ENCODE results near the gene TMEM39B.
"Not testable (repeated sequence)": the region's sequence is repeated elsewhere in the genome, so short reads cannot be mapped to it uniquely, and the experiment has no call there.

TMEM39B gene

DNA sequence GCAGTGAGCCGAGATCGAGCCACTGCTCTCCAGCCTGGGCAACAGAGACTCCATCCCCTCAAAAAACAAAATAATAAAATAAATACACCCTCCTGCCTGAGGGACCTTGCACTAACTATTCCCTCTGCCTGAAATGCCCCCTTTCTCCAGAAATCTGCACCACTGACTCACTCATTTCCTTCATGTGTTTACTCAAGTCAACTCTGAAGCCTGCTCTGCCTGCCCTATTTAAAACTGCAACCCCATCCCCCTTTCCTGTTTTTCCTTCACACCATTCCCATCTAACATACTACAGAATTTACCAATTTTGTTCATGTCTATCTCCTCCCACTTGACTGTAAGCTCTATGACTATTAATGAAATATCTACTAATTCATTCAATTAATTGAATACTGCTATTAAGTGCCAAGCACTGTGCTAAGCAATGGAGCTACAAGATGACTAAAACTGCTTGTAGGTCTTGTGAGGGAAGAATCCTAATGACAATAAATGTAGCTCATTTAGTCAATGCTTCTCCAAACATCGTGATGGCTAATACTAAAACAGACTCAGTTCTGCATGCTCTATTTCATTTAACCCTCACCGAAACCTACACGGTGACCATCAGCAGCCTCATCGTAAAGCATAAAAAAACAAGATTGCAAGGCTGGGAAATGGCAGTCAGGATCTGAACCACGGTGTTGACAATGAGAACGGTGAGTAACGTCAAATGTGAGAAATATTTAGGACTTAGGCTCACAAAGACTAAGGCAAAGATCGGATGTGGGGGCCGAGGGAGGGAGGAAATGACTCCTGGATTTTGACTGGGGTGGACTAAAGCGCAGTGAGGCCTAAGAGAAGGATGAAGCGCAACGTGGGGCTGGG is 749 bp upstream of the TMEM39B start:
- DNase-seq (ENCODE audit: low read depth) = peak; percentile 55

DNA sequence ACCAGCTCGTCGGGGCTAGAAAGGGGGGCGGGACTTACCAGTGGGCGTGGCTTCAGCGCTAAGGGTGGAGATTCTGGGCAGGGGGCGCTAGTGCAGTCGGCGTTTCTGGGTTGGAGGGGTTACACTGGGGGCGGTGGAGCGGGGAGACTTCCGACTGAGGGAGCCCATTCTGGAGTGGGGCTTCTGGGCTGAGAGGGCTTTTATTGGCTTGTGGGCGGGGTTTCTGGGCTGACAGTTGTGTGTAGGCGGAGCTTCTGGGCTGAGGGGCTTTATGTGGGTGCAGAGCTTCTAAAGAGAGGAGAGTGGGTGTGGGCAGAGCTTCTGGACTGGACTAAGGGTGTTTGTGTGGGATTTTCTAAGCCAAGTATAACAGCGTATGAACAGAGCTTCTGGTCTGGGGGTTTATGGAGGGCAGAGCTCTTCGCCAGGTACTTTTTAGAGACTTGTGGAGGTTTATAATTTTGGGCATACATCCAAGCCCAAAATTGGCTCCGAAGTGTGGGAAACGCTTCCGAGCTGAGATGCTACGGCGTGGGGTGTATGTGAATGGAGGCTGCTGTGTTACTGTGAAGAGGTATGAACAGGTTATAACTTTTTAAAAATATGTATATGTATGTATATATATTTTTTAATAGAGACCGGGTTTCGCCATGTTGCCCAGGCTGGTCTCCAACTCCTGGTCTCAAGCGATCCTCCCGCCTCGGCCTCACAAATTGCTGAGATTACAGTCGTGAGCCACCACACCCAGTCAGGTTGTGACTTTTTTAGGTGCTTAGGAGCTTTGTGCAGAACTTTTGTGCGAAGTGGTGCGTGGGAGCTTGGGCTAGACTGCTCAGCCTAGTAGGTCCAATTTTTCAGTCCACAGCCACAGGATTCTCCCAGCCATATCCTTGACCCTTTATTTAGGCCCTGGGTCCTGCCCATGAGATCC is 825 bp downstream of the TMEM39B start:
- DNase-seq (ENCODE audit: low read depth) = no peak

DNA sequence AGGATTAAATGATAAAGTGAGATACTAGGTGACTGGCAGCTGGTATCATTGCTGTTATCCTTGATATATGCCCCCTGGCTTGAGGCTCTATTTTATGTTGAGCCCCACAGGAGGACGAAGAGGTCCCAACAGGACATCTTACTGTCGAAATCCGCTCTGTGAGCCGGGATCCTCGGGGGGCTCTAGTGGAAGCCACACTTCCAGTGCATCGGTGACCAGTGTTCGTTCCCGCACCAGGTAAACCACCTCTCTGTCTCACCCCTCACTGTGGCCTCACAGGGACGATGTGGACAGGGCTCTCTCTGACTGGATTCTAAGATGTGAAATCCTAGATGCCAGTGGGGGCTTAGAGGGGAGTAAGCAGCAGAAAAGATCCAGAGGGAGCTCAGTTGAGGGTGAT is 2.1 kb downstream of the TMEM39B start:
- no peak for DNase-seq (ENCODE audit: low read depth)

DNA sequence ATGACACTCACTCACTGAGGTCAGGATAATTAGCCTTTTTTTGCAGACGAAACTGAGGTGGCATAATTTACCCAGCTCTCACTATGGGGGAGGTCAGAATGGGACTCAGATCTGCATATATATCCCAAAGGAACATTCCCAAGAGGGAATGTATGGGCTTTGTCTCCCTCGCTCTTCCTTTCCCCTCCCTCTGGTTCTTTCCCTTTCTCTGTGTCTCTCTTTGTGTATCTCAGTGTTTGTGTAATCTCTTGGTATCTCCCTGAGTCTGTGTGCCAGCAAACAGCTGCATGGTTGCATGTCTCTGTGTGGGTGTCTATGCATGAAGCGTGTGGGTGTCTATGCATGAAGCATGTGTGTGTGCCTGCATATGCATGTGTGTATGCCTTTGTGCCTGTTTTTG is 4.7 kb downstream of the TMEM39B start:
- DNase-seq (ENCODE audit: low read depth) = no peak

DNA sequence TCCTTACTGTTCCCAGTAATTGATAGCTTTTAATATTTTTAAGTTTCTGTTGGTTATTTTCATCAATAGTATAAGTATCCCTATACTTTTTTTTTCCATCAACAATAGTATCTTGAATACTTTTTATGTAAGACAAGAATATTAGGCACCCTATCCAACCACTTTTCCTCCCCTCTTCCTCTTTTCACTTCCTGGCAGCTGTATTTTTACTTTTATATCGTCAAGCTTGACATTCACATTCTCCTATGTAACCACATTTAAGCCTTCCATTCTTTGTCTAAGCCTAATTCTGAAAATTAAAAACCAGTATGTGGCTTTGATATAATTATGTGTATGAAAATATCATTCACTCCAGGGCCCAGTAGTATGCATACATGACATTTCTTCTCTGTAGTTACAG is 9.3 kb downstream of the TMEM39B start:
- no peak for DNase-seq (ENCODE audit: low read depth)

GRCh38 chr1:32086381-32086780 is 13.6 kb downstream of the TMEM39B start:
- DNase-seq (ENCODE audit: low read depth) = not testable (repeated sequence)

- no peak for DNase-seq (ENCODE audit: low read depth)
Measured at GRCh38 chr1:32091176-32091575, 18.4 kb downstream of the TMEM39B start.

DNA sequence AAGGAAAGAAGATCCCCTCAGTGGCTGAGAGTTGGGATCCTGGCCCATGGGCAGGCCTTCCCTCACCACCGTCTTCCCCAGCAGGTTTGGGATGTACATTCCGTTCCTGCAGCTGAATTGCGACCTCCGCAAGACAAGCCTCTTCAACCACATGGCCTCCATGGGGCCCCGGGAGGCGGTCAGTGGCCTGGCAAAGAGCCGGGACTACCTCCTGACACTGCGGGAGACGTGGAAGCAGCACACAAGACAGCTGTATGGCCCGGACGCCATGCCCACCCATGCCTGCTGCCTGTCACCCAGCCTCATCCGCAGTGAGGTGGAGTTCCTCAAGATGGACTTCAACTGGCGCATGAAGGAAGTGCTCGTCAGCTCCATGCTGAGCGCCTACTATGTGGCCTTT is 18.9 kb downstream of the TMEM39B start:
- DNase-seq (ENCODE audit: low read depth) = no peak

- no peak for DNase-seq (ENCODE audit: low read depth)
Measured at GRCh38 chr1:32094746-32095521, 22.2 kb downstream of the TMEM39B start.

DNA sequence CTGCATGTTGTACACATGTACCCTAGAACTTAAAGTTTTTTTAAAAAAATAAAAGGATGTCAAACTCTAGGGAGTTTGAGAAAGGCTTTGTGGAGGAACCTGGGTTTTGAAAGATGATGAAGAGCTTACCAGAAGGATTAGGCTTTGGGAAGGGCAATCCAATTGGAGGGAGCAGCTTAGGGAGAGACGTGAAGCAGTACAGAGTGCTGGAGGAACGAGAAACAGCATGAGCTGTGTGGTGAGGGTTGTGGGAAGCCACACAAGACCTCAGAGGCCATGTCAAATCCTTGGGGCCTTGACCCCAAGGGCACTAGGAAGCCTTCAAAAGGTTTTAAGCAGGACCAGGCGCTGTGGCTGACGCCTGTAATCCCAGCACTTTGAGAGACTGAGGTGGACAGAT is 26.7 kb downstream of the TMEM39B start:
- DNase-seq (ENCODE audit: low read depth) = no peak

GRCh38 chr1:32100359-32100758 is 27.6 kb downstream of the TMEM39B start:
- DNase-seq (ENCODE audit: low read depth) = peak; percentile 62

GRCh38 chr1:32100807-32101708 is 28.3 kb downstream of the TMEM39B start:
- peak; percentile 76 for DNase-seq (ENCODE audit: low read depth)

DNA sequence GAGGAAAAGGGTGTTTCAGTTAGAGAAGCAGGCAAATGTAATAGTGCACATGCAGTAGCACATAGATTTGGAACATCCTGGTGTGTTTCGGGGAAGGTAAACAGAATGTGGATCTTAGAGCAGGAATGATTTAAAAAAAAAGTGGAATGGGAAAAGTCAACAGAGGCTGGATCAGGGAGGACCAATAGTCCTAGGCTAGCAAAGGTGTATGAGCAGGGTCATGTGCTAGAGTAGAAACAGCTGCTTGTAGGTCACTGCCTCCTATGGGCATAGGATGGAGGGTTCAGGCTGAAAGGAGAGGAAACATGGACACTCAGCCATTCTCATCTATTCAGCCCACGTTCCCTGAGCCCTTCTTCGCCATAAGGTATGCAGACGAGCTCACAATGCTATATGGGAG is 31.4 kb downstream of the TMEM39B start:
- no peak for DNase-seq (ENCODE audit: low read depth)

DNA sequence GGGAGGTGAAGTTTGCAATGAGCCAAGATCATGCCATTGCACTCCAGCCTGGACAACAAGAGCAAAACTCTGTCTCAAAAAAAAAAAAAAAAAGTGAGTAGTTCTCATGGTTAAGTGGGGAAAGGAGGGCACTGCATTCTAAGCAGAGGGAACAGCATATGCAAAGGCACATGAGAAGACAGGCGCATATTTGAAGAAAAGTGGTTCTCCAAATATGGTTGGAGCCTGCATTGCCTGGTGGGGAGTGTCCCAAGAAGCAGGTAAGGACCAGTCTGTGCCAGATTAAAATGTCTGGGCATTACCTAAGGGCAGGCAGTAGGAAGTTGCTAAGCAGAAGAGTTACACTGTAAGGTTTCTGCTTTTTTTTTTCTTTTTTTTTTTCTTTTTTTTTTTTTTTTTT is 32.6 kb downstream of the TMEM39B start:
- DNase-seq (ENCODE audit: low read depth) = no peak

GRCh38 chr1:32106663-32107275 is 34.0 kb downstream of the TMEM39B start:
- peak; percentile 26 for DNase-seq (ENCODE audit: low read depth)

GRCh38 chr1:32107742-32108661 is 35.3 kb downstream of the TMEM39B start, which contains the start of gene KPNA6:
Gene KPNA6 (plus strand): TSS chr1:32108056. CDS start chr1:32108131, 75 bp downstream.
- DNase-seq (ENCODE audit: low read depth) = peak; percentile 95

DNA sequence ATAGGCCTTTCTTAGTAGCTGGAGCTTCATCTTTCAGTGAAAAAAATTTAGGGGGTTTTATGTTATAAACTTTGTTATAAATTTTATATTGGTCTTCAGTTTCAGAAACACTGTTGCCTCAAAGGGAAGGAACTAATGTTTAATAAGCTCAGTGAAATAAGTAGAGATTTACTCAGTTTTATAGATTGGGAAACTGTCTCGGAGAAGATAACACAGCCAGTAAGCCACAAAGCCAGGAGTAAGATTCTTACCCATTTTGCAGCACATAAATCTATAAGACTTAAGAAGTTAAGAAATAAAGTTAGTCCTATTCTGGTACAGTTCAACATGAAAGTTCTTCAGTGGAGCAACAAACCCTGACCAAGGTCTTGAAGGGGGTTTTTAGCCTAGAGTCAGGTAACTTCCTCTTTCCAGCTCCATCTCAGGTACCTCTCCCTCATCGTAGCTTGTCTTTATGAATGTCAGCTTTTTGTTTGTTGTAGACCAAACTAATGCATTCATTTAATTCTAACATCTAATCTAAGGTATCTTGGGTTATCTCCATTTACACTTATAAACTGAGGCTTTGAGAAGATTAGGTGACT is 38.4 kb downstream of the TMEM39B start:
- peak; percentile 65 for DNase-seq (ENCODE audit: low read depth)

- peak; percentile 51 for DNase-seq (ENCODE audit: low read depth)
Measured at GRCh38 chr1:32111789-32112188, 39.0 kb downstream of the TMEM39B start.

- no peak for DNase-seq (ENCODE audit: low read depth)
Measured at GRCh38 chr1:32112806-32113375, 40.2 kb downstream of the TMEM39B start.

Data from amniotic epithelial cell (primary cell).